ENCODE data around the gene IL6.

DNA sequence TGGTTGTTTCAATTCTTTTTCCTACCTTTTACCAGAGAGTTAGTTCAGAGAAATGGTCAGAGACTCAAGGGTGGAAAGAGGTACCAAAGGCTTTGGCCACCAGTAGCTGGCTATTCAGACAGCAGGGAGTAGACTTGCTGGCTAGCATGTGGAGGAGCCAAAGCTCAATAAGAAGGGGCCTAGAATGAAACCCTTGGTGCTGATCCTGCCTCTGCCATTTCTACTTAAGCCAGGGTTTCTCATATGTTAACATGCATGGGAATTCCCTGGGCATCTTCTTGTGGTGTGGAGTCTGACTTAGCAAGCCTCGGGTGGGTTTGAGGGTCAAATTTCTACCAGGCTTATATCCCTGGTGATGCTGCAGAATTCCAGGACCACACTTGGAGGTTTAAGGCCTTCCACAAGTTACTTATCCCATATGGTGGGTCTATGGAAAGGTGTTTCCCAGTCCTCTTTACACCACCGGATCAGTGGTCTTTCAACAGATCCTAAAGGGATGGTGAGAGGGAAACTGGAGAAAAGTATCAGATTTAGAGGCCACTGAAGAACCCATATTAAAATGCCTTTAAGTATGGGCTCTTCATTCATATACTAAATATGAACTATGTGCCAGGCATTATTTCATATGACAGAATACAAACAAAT is 3.2 kb downstream of the IL6 start:
- no peak for TF ChIP-seq YY1 (IDR thresholded peaks at IDR 0.05; ENCODE audit: insufficient read depth, insufficient read length)
- no peak for TF ChIP-seq ZNF274 (IDR thresholded peaks at IDR 0.05; ENCODE audit: low read depth, low read length)
